Glutamatergic neuron (in vitro differentiated cells): Measurements from ENCODE around the gene KRT38. TPM values are rescaled to one million over a fixed set of nuclear protein-coding genes. Genes with fewer than 3 reads are reported as not detected.

Experiments used
- DNase-seq: peaks from one replicate; pipeline ENCODE4 v3.0.0; 2022
- H3K27ac Mint-ChIP-seq: one replicate; pipeline ENCODE4 v1.8.0; 2020; ENCODE audit warnings: mild to moderate bottlenecking, mixed read lengths, inconsistent platforms; ENCODE audit not compliant: unreplicated experiment
- H3K27me3 Mint-ChIP-seq: one replicate; pipeline ENCODE4 v1.8.0; 2020; ENCODE audit warnings: mild to moderate bottlenecking, moderate library complexity, mixed read lengths, inconsistent platforms; ENCODE audit not compliant: unreplicated experiment
- H3K36me3 Mint-ChIP-seq: one replicate; pipeline ENCODE4 v1.8.0; 2020; ENCODE audit warnings: mild to moderate bottlenecking, mixed read lengths, inconsistent platforms; ENCODE audit not compliant: unreplicated experiment
- H3K4me1 Mint-ChIP-seq: one replicate; pipeline ENCODE4 v1.8.0; 2020; ENCODE audit warnings: mild to moderate bottlenecking, low read depth, mixed read lengths, inconsistent platforms; ENCODE audit not compliant: unreplicated experiment
- H3K4me3 Mint-ChIP-seq: one replicate; pipeline ENCODE4 v1.8.0; 2020; ENCODE audit warnings: mild to moderate bottlenecking, mixed read lengths, inconsistent platforms; ENCODE audit not compliant: unreplicated experiment
- H3K9me3 Mint-ChIP-seq: one replicate; pipeline ENCODE4 v1.8.0; 2020; ENCODE audit warnings: mild to moderate bottlenecking, moderate library complexity, mixed read lengths, inconsistent platforms; ENCODE audit not compliant: unreplicated experiment
- total RNA-seq: library from RNA; stranded (reverse); fragmentation: NEBNext Ultra II Directional; extraction: Animal tissue kit (Norgen Biotek cat#: 25700); gene quantifications from one replicate; pipeline ENCODE4 v1.2.1, GENCODE V29; 2021; ENCODE audit not compliant: unreplicated experiment
- TF ChIP-seq, protein P1 (sequence below): fragments of 200-600 bp; sonication (generic); IDR thresholded peaks from one replicate; pipeline ENCODE4 v1.5.0; 2021; ENCODE audit not compliant: partially characterized antibody, unreplicated experiment

KRT38 gene
- total RNA-seq, 1 donor from 2014 or later = not detected

DNA sequence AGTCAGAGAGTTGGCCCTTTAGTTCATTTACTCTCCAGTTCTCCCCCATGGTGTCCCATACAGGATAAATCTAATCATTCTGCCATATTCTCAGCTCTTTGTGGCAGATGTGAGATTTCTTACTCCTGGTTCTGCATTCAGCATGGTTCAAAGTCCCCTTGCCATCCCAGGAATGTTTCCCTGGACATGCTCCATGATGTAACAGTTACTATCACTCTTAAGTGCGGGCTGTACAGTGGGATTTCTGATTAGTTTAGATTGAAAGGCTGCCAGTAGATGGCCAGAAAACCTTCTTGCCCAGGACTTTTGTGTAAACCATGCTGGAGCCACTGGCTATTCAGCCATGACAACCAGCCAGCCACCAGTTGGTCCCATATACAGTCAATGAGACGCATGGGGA, 26.8 kb downstream of the KRT38 start:
- Mint-ChIP-seq H3K36me3 (no peaks in the 10 kb centered on the region), H3K9me3 (no peaks in the 10 kb centered on the region), H3K27me3 (peaks cover 4% of the 10 kb centered on the region), H3K4me1 (peaks cover 4% of the 10 kb centered on the region), H3K27ac (no peak overlapping the region), H3K4me3 (no peak overlapping the region)
- no peak for DNase-seq
- TF ChIP-seq, protein P1, sequence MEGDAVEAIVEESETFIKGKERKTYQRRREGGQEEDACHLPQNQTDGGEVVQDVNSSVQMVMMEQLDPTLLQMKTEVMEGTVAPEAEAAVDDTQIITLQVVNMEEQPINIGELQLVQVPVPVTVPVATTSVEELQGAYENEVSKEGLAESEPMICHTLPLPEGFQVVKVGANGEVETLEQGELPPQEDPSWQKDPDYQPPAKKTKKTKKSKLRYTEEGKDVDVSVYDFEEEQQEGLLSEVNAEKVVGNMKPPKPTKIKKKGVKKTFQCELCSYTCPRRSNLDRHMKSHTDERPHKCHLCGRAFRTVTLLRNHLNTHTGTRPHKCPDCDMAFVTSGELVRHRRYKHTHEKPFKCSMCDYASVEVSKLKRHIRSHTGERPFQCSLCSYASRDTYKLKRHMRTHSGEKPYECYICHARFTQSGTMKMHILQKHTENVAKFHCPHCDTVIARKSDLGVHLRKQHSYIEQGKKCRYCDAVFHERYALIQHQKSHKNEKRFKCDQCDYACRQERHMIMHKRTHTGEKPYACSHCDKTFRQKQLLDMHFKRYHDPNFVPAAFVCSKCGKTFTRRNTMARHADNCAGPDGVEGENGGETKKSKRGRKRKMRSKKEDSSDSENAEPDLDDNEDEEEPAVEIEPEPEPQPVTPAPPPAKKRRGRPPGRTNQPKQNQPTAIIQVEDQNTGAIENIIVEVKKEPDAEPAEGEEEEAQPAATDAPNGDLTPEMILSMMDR = no peak

DNA sequence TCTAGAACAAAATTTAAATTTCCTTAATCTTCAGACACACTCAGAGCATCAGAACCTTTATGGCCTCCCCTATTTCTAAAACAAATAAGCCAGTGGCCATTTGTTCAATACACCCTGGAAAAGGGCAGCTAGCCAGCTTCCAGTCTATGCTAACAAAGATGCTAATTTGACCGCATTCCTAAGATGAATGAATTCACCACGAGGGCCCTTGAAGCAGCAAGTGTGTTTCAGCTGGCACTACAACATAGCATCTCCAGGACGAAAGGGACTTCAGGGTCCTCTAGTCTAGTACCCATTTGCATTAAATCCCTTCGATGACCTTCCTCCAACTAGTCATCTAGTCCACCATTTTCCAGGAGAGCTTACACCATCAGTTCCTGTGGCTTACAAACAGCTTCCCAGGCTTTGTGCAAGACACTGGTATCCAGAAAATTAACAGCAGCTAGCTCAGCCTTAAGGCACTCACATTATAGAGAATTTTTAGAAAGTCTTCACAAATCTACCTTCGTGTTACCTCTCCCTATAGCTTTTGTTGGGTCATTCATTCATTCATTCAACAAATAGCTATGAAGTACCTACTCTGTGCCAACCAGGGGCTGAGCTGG, 27.3 kb downstream of the KRT38 start:
- TF ChIP-seq, protein P1 = no peak
- H3K27ac Mint-ChIP-seq = no peak overlapping the region
- H3K4me1 Mint-ChIP-seq = peaks cover 4% of the 10 kb centered on the region

DNA sequence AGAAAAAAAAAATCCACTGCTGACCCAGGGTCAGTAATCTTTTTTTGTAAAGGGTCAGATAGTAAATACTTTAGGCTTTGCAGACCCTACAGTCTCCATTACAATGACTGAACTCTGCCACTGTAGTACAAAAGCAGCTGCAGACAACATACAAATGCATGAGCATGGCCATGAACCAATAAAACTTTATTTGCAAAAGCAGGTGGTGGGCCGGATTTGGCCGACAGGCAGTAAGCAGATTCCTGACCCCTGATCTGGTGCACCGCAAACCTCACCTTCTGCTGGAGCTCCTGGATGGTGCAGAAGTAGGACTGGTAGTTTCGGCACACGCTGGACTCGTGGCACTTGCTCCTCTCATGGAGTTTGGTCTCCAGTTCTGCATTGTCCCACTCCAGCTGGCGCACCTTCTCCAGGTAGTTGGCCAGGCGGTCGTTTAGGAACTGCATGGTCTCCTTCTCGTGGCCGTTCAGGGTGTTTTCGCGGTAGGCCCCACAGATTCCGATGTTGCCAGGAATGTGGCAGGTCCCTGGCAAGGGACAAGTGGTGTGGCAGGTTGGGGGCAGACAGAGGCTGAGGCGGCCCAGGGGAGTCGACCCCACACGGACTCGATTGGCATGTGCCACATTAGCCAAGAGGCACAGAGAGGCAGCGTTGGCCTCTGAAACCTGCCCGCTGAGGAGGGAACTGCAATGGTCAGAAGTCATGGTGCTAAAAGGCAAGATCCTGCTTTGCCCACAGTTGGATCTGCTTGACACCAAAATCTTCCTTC, 29.5 kb downstream of the KRT38 start:
- Mint-ChIP-seq H3K4me1 (peaks cover under 1% of the 10 kb centered on the region), H3K9me3 (no peaks in the 10 kb centered on the region), H3K4me3 (no peak overlapping the region), H3K36me3 (no peaks in the 10 kb centered on the region), H3K27ac (no peak overlapping the region), H3K27me3 (peaks cover 2% of the 10 kb centered on the region)
- no peak for DNase-seq
- TF ChIP-seq, protein P1 = no peak

More for the DNA sequence above, 27.3 kb downstream of the KRT38 start:
- Mint-ChIP-seq H3K4me3 (no peak overlapping the region), H3K36me3 (no peaks in the 10 kb centered on the region), H3K27me3 (peaks cover 4% of the 10 kb centered on the region), H3K9me3 (no peaks in the 10 kb centered on the region)
- DNase-seq = no peak

DNA sequence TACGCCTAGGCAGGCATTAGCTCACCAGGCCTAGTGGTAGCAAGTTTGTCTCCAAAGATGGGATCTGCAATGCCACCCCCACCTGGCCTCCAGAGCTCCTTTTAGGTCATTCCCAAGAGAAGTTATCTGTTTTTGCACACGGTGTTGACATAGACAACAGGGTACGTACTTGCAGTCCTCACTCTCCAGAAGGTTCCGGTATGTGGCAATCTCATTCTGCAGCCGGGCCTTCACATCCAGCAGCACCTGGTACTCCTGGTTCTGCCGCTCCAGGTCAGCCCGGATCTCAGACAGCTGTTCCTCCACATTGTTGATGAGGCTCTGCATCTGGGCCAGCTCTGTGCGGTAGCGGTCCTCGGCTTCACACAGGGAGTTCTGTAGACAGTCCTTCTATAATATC, 33.6 kb downstream of the KRT38 start:
- H3K4me1 Mint-ChIP-seq = no peaks in the 10 kb centered on the region
- peaks cover 2% of the 10 kb centered on the region for H3K27me3 Mint-ChIP-seq
- no peak overlapping the region for H3K27ac Mint-ChIP-seq
- TF ChIP-seq, protein P1 = no peak
- H3K4me3 Mint-ChIP-seq = no peak overlapping the region
- DNase-seq = no peak
- H3K9me3 Mint-ChIP-seq = no peaks in the 10 kb centered on the region
- H3K36me3 Mint-ChIP-seq = no peaks in the 10 kb centered on the region

DNA sequence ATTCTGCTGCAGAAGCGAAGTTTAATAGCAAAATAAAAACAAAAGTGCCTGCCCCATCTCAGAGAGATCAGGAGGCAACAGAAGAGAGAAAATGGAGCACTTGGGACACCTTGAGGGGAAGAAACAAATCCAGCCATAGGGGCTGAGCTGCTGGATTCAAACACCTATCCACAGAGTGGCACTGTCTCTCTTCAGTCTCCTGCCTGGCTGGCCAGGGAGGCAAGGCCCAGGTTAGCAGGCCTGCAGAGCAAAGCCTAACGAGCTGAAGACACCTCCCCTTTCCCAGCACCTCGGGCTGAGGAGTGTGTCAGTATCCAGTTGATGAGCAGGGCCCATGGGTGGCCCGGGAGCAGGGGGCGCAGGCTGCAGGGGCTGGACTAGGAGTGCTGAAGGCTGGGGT, 34.6 kb downstream of the KRT38 start:
- Mint-ChIP-seq H3K4me3 (no peak overlapping the region), H3K36me3 (no peaks in the 10 kb centered on the region), H3K27ac (no peak overlapping the region), H3K27me3 (peaks cover 2% of the 10 kb centered on the region), H3K9me3 (no peaks in the 10 kb centered on the region), H3K4me1 (no peaks in the 10 kb centered on the region)
- DNase-seq = no peak
- TF ChIP-seq, protein P1 = no peak
